Liver (tissue), 9 donors: Measurements from ENCODE around the gene ZNF580. TPM values are rescaled to one million over a fixed set of nuclear protein-coding genes. Genes with fewer than 3 reads are reported as not detected.

Source experiments
- DNase-seq: peaks from one replicate; pipeline ENCODE4 v3.0.0-alpha.2; 2017; ENCODE audit warnings: low spot score
- H3K27ac ChIP-seq, 2 donors: one replicate each; pipeline ENCODE4 v1.7.0; 2013; ENCODE audit warnings: inconsistent platforms in 2 of 2, low read length in 2 of 2, control low read depth in 1 of 2, low read depth in 1 of 2, mild to moderate bottlenecking in 1 of 2
- H3K27me3 ChIP-seq, 4 donors: one replicate each; pipeline versions ENCODE4 v1.6.1 to v1.7.0; 2013; ENCODE audit warnings: low read length in 3 of 4, inconsistent platforms in 1 of 4, mild to moderate bottlenecking in 1 of 4, moderate library complexity in 1 of 4; ENCODE audit not compliant: control insufficient read depth in 4 of 4, insufficient read depth in 4 of 4
- H3K36me3 ChIP-seq, 4 donors: one replicate each; pipeline versions ENCODE4 v1.6.1 to v1.7.0; 2013; ENCODE audit warnings: low read length in 3 of 4, mild to moderate bottlenecking in 3 of 4, low read depth in 1 of 4, moderate library complexity in 1 of 4; ENCODE audit not compliant: control insufficient read depth in 4 of 4, insufficient read depth in 3 of 4
- H3K4me1 ChIP-seq, 4 donors: one replicate each; pipeline versions ENCODE4 v1.6.1 to v1.7.0; 2013; ENCODE audit warnings: low read length in 3 of 4, mild to moderate bottlenecking in 3 of 4, moderate library complexity in 1 of 4; ENCODE audit not compliant: control insufficient read depth in 4 of 4, insufficient read depth in 4 of 4
- H3K4me3 ChIP-seq, 3 donors: one replicate each; pipeline versions ENCODE4 v1.6.1 to v1.7.0; 2013; ENCODE audit warnings: low read length in 3 of 3, control low read depth in 1 of 3, low read depth in 1 of 3, mild to moderate bottlenecking in 1 of 3
- H3K9ac ChIP-seq, 2 donors: one replicate each; pipeline ENCODE4 v1.7.0; 2013; ENCODE audit warnings: low read length in 2 of 2, mild to moderate bottlenecking in 2 of 2, moderate library complexity in 2 of 2, control low read depth in 1 of 2, low read depth in 1 of 2
- H3K9me3 ChIP-seq, 4 donors: one replicate each; pipeline versions ENCODE4 v1.6.1 to v1.7.0; 2013; ENCODE audit warnings: low read length in 3 of 4; ENCODE audit not compliant: control insufficient read depth in 4 of 4
- EGR1 ChIP-seq, 2 donors: IDR thresholded peaks; 2 replicates each; pipeline ENCODE4 v1.6.1; 2016 to 2018; ENCODE audit warnings: antibody characterized with exemption in 2 of 2, low read depth in 2 of 2
- FOXA1 ChIP-seq: IDR thresholded peaks from 2 replicates; pipeline ENCODE4 v1.6.1; 2016; ENCODE audit warnings: antibody characterized with exemption
- FOXA2 ChIP-seq: IDR thresholded peaks from 2 replicates; pipeline ENCODE4 v1.6.1; 2016; ENCODE audit warnings: antibody characterized with exemption
- GABPA ChIP-seq, 2 donors: IDR thresholded peaks in 1 of 2; conservative IDR thresholded peaks in 1 of 2; 2 replicates each; pipeline ENCODE4 v1.6.1; 2016; ENCODE audit warnings: antibody characterized with exemption in 2 of 2, mild to moderate bottlenecking in 1 of 2, moderate library complexity in 1 of 2
- HNF4A ChIP-seq, 2 donors: conservative IDR thresholded peaks; 2 replicates each; pipeline ENCODE4 v1.6.1; 2016; ENCODE audit warnings: antibody characterized with exemption in 2 of 2, mild to moderate bottlenecking in 2 of 2
- HNF4G ChIP-seq: IDR thresholded peaks from 2 replicates; pipeline ENCODE4 v1.6.1; 2016; ENCODE audit warnings: antibody characterized with exemption
- JUND ChIP-seq, 2 donors: IDR thresholded peaks; 2 replicates each; pipeline ENCODE4 v1.6.1; 2016; ENCODE audit warnings: antibody characterized with exemption in 2 of 2
- NR2F2 ChIP-seq: IDR thresholded peaks from 2 replicates; pipeline ENCODE4 v1.6.1; 2016; ENCODE audit warnings: antibody characterized with exemption
- RXRA ChIP-seq, 2 donors: IDR thresholded peaks; 2 replicates each; pipeline ENCODE4 v1.6.1; 2017 to 2018; ENCODE audit warnings: antibody characterized with exemption in 2 of 2, mild to moderate bottlenecking in 1 of 2
- TAF1 ChIP-seq: conservative IDR thresholded peaks from 2 replicates; pipeline ENCODE4 v1.6.1; 2016; ENCODE audit warnings: antibody characterized with exemption, mild to moderate bottlenecking
- YY1 ChIP-seq: IDR thresholded peaks from 2 replicates; pipeline ENCODE4 v1.6.1; 2016; ENCODE audit warnings: antibody characterized with exemption, mild to moderate bottlenecking
- WGBS: extraction: QIAGEN DNeasy Blood & Tissue Kit; methylation state at CpG from one replicate; pipeline ENCODE4 v1.1.7; 2013; 5-methylcytosine and 5-hydroxymethylcytosine counted together
- polyA plus RNA-seq, 2 donors: library from polyadenylated mRNA; stranded (reverse) in 1 of 2; unstranded in 1 of 2; fragments of 200-250 nt in 1 of 2; fragments of >200 nt in 1 of 2; fragmentation: Nextera tagmentation in 1 of 2; extraction: Ambion mirVana in 1 of 2; gene quantifications; one replicate each; pipeline versions ENCODE4 v1.2.1 to v1.2.3, GENCODE V29; 2013 to 2015
- total RNA-seq, 2 donors: library from RNA; depleted of rRNA; stranded (reverse); fragments of >200 nt; gene quantifications; one replicate each; pipeline ENCODE4 v1.2.3, GENCODE V29; 2014
- TF ChIP-seq, protein P1 (sequence below): IDR thresholded peaks from 2 replicates; pipeline ENCODE4 v1.6.1; 2016; ENCODE audit warnings: antibody characterized with exemption
- TF ChIP-seq, protein P2 (sequence below): IDR thresholded peaks from 2 replicates; pipeline ENCODE4 v1.6.1; 2016; ENCODE audit warnings: antibody characterized with exemption, mild to moderate bottlenecking
- TF ChIP-seq, protein P3 (sequence below): IDR thresholded peaks from 2 replicates; pipeline ENCODE4 v1.6.1; 2016; ENCODE audit warnings: antibody characterized with exemption
- TF ChIP-seq, protein P4 (sequence below): fragments of 150-350 bp; IDR thresholded peaks from 2 replicates; pipeline ENCODE4 v1.5.1; 2017; ENCODE audit warnings: improper control_type of control experiment, low read depth, low read length; ENCODE audit not compliant: missing input control
- TF ChIP-seq, protein P5 (sequence below): IDR thresholded peaks from 2 replicates; pipeline ENCODE4 v1.6.1; 2016; ENCODE audit warnings: antibody characterized with exemption
- donor health status: healthy.
- donor health status: healthy.
- donor health status: healthy.
- donor health status: healthy.
- donor health status: healthy.

The ZNF580 gene
- total and polyA plus RNA-seq, 4 donors, result 2.6 to 5.2 (median 5.1) TPM

DNA sequence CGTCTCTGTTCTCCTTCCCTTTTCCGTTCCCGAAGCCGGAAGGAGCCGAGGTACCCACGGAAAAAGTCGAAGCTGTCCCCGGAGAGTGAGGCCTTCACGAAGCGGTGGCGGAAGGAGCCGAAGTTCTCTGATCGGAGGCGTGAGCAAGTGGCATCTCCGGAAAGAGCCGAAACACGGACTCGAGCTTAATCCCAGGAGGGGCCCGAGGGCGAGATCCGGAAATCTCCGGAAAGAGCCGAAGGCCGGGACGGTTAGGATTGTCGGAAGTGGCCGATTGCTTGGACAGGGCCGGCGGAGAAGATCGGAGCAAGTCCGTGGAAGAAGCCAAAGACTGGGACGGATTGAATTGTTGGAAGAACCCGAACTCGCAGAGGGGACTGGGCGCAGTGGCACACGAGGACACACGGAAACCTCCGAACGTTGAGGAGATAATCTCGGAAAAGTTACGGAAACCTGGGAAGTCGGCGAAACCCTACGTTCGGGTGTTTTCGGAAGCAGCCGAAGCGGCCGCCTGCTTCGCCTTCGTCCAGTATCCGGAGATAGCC lies 13.6 kb downstream of the ZNF580 start:
- Histone ChIP-seq H3K27me3 (no peaks in the 10 kb centered on the region), H3K9me3 (no peaks in the 10 kb centered on the region), H3K27ac (peak overlapping the region; percentile 94 to 96), H3K36me3 (peaks cover 0 to 4% (median 0%) of the 10 kb centered on the region in 4 donors), H3K4me1 (peaks cover 8 to 40% (median 36%) of the 10 kb centered on the region in 4 donors), H3K4me3 (peak overlapping the region; percentile 76 to 89 (median 78)), H3K9ac (peak overlapping the region; percentile 78 to 90)
- DNase-seq, result peak; percentile 96
- under 1% methylated on average over 52 of the region's 52 CpGs for WGBS
- no peak for TF ChIP-seq RXRA (IDR thresholded peaks at IDR 0.05)
- TF ChIP-seq, protein P1, sequence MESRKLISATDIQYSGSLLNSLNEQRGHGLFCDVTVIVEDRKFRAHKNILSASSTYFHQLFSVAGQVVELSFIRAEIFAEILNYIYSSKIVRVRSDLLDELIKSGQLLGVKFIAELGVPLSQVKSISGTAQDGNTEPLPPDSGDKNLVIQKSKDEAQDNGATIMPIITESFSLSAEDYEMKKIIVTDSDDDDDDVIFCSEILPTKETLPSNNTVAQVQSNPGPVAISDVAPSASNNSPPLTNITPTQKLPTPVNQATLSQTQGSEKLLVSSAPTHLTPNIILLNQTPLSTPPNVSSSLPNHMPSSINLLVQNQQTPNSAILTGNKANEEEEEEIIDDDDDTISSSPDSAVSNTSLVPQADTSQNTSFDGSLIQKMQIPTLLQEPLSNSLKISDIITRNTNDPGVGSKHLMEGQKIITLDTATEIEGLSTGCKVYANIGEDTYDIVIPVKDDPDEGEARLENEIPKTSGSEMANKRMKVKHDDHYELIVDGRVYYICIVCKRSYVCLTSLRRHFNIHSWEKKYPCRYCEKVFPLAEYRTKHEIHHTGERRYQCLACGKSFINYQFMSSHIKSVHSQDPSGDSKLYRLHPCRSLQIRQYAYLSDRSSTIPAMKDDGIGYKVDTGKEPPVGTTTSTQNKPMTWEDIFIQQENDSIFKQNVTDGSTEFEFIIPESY, result peak; percentile 96
- TF ChIP-seq NR2F2, result no peak
- TF ChIP-seq FOXA2, result no peak
- TF ChIP-seq, protein P2, sequence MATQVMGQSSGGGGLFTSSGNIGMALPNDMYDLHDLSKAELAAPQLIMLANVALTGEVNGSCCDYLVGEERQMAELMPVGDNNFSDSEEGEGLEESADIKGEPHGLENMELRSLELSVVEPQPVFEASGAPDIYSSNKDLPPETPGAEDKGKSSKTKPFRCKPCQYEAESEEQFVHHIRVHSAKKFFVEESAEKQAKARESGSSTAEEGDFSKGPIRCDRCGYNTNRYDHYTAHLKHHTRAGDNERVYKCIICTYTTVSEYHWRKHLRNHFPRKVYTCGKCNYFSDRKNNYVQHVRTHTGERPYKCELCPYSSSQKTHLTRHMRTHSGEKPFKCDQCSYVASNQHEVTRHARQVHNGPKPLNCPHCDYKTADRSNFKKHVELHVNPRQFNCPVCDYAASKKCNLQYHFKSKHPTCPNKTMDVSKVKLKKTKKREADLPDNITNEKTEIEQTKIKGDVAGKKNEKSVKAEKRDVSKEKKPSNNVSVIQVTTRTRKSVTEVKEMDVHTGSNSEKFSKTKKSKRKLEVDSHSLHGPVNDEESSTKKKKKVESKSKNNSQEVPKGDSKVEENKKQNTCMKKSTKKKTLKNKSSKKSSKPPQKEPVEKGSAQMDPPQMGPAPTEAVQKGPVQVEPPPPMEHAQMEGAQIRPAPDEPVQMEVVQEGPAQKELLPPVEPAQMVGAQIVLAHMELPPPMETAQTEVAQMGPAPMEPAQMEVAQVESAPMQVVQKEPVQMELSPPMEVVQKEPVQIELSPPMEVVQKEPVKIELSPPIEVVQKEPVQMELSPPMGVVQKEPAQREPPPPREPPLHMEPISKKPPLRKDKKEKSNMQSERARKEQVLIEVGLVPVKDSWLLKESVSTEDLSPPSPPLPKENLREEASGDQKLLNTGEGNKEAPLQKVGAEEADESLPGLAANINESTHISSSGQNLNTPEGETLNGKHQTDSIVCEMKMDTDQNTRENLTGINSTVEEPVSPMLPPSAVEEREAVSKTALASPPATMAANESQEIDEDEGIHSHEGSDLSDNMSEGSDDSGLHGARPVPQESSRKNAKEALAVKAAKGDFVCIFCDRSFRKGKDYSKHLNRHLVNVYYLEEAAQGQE, result no peak
- peak; percentile 41 for TF ChIP-seq FOXA1
- TF ChIP-seq, protein P3, sequence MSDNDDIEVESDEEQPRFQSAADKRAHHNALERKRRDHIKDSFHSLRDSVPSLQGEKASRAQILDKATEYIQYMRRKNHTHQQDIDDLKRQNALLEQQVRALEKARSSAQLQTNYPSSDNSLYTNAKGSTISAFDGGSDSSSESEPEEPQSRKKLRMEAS, result no peak
- TF ChIP-seq TAF1, result no peak
- TF ChIP-seq HNF4A (conservative IDR thresholded peaks at IDR 0.05), result peak in 1 of 2 donors; percentile 6
- no peak for TF ChIP-seq YY1
- TF ChIP-seq EGR1 (IDR thresholded peaks at IDR 0.05; ENCODE audit: low read depth in 2 of 2), result peak; percentile 23 to 53
- peak; percentile 93 for TF ChIP-seq HNF4G
- TF ChIP-seq GABPA (IDR thresholded peaks at IDR 0.05 in 1 of 2, conservative IDR thresholded peaks at IDR 0.05 in 1 of 2), result peak; percentile 71 to 86
- TF ChIP-seq JUND (IDR thresholded peaks at IDR 0.05), result no peak

DNA sequence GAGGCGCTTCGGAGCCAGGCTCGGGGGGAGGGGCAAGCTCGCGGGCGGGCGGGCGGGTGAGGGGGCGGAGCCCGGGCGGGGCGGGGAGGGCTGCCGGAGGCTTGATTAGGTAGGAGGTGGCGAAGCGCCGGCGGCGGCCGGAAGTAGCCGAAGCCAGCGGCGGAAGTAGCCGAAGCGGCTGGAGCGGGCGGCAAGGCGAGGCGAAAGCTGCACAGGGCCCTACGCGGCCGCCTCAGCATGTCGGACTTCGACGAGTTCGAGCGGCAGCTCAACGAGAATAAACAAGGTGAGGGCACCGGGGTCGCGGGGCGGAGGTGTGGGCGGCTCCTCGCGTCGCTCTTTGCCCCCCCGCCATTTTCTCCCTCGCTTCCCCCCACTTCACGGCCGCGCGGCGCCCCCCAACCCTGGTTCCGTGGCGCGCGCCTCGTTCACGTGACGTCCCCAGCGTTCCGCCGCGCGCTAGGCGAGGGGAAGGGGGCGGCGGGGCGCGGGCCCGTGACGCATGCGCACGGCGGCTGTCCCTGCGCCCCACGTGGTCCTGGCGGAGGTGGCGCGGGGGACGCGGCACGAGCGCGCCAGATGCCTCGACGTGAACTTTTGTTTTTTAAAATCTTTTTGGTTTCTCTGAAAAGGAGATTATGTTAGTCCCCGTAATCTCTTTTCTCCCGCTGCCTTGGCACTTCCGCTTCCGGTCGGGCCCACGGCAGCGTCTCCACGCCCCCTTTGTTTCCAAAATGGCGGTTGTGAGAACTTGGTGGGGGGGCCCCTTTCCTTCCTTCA lies 14.3 kb downstream of the ZNF580 start, which contains the start of gene U2AF2:
U2AF2 (plus strand) TSS at position 168 of the 780 bp plus-strand sequence; CDS start at position 238, 70 bp downstream.
- no peaks in the 10 kb centered on the region for H3K27me3 ChIP-seq
- peak within 1 kb of the TSS; percentile 87 to 94 (median 89) for H3K4me3 ChIP-seq
- peaks cover 8 to 40% (median 36%) of the 10 kb centered on the region in 4 donors for H3K4me1 ChIP-seq
- H3K36me3 ChIP-seq, result peaks cover 0 to 5% (median 0%) of the 10 kb centered on the region in 4 donors
- under 1% methylated on average over 95 of the region's 95 CpGs for WGBS
- peak within 1 kb of the TSS; percentile 78 to 97 for H3K9ac ChIP-seq
- H3K27ac ChIP-seq, result peak within 1 kb of the TSS; percentile 99
- TF ChIP-seq EGR1 (IDR thresholded peaks at IDR 0.05; ENCODE audit: low read depth in 2 of 2) (no peak), FOXA1 (no peak), GABPA (IDR thresholded peaks at IDR 0.05 in 1 of 2, conservative IDR thresholded peaks at IDR 0.05 in 1 of 2) (peak; percentile 84 to 90), YY1 (peak; percentile 98), FOXA2 (no peak), RXRA (IDR thresholded peaks at IDR 0.05) (no peak)
- TF ChIP-seq, protein P3, result peak; percentile 74
- TF ChIP-seq, protein P1, result no peak
- TF ChIP-seq, protein P4, sequence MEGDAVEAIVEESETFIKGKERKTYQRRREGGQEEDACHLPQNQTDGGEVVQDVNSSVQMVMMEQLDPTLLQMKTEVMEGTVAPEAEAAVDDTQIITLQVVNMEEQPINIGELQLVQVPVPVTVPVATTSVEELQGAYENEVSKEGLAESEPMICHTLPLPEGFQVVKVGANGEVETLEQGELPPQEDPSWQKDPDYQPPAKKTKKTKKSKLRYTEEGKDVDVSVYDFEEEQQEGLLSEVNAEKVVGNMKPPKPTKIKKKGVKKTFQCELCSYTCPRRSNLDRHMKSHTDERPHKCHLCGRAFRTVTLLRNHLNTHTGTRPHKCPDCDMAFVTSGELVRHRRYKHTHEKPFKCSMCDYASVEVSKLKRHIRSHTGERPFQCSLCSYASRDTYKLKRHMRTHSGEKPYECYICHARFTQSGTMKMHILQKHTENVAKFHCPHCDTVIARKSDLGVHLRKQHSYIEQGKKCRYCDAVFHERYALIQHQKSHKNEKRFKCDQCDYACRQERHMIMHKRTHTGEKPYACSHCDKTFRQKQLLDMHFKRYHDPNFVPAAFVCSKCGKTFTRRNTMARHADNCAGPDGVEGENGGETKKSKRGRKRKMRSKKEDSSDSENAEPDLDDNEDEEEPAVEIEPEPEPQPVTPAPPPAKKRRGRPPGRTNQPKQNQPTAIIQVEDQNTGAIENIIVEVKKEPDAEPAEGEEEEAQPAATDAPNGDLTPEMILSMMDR, result no peak
- TF ChIP-seq, protein P5, sequence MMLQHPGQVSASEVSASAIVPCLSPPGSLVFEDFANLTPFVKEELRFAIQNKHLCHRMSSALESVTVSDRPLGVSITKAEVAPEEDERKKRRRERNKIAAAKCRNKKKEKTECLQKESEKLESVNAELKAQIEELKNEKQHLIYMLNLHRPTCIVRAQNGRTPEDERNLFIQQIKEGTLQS, result no peak
- DNase-seq, result peak; percentile 99
- no peaks in the 10 kb centered on the region for H3K9me3 ChIP-seq
